PFSK-1 (cell line): ENCODE results near the gene SIMC1.

Source experiments
- FOXP2 ChIP-seq: optimal IDR thresholded peaks from 2 replicates; pipeline ENCODE3; 2011; ENCODE audit warnings: borderline replicate concordance, control low read depth, inconsistent platforms; ENCODE audit not compliant: insufficient read depth; ENCODE audit errors: extremely low read length, extremely low read depth
- POLR2AphosphoS5 ChIP-seq: IDR thresholded peaks from 2 replicates; pipeline ENCODE4 v1.6.1; 2012; ENCODE audit warnings: low read depth, mild to moderate bottlenecking, control low read depth, low read length, moderate library complexity
- SIN3A ChIP-seq: IDR thresholded peaks from 2 replicates; pipeline ENCODE4 v1.6.1; 2012; ENCODE audit warnings: mild to moderate bottlenecking, low read length, moderate library complexity, borderline replicate concordance; ENCODE audit not compliant: insufficient read depth
- TAF1 ChIP-seq: IDR thresholded peaks from 2 replicates; pipeline ENCODE4 v1.6.1; 2012; ENCODE audit warnings: low read length, control low read depth, borderline replicate concordance; ENCODE audit not compliant: insufficient read depth
- TF ChIP-seq, protein P1 (sequence below), 2 experiments: IDR thresholded peaks; 2 replicates each; pipeline versions ENCODE4 v1.6.1 to v1.8.0; 2011 to 2012; ENCODE audit warnings: low read depth in 2 of 2, low read length in 2 of 2, control low read depth in 1 of 2, inconsistent platforms in 1 of 2, mild to moderate bottlenecking in 1 of 2, moderate library complexity in 1 of 2; ENCODE audit not compliant: insufficient read depth in 1 of 2

The SIMC1 gene

DNA sequence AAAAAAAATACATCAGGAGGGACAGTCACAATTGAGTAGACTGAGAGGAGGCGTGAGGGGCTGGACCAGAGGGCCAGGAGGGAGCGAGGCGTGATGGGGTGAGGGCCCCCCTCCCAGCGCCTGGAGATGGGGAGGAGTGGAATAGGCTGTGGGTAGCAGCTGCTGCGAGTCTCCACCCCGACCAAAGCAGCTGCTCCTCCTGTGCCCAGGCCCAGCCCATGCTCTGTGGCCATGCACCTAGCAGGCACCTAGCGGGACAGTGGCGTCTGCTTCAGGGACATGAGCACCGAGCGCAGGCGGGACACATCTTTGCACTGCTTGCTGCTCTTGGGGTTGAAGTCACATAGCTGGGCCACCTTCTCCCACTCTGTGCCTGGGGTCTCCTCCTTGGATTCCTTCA, 154.3 kb downstream of the SIMC1 start:
- TF ChIP-seq SIN3A (no peak), POLR2AphosphoS5 (no peak)
- TF ChIP-seq, protein P1, sequence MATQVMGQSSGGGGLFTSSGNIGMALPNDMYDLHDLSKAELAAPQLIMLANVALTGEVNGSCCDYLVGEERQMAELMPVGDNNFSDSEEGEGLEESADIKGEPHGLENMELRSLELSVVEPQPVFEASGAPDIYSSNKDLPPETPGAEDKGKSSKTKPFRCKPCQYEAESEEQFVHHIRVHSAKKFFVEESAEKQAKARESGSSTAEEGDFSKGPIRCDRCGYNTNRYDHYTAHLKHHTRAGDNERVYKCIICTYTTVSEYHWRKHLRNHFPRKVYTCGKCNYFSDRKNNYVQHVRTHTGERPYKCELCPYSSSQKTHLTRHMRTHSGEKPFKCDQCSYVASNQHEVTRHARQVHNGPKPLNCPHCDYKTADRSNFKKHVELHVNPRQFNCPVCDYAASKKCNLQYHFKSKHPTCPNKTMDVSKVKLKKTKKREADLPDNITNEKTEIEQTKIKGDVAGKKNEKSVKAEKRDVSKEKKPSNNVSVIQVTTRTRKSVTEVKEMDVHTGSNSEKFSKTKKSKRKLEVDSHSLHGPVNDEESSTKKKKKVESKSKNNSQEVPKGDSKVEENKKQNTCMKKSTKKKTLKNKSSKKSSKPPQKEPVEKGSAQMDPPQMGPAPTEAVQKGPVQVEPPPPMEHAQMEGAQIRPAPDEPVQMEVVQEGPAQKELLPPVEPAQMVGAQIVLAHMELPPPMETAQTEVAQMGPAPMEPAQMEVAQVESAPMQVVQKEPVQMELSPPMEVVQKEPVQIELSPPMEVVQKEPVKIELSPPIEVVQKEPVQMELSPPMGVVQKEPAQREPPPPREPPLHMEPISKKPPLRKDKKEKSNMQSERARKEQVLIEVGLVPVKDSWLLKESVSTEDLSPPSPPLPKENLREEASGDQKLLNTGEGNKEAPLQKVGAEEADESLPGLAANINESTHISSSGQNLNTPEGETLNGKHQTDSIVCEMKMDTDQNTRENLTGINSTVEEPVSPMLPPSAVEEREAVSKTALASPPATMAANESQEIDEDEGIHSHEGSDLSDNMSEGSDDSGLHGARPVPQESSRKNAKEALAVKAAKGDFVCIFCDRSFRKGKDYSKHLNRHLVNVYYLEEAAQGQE (IDR thresholded peaks at IDR 0.05; ENCODE audit: insufficient read depth in 1 of 2, low read depth in 2 of 2, low read length in 2 of 2) = no peak

DNA sequence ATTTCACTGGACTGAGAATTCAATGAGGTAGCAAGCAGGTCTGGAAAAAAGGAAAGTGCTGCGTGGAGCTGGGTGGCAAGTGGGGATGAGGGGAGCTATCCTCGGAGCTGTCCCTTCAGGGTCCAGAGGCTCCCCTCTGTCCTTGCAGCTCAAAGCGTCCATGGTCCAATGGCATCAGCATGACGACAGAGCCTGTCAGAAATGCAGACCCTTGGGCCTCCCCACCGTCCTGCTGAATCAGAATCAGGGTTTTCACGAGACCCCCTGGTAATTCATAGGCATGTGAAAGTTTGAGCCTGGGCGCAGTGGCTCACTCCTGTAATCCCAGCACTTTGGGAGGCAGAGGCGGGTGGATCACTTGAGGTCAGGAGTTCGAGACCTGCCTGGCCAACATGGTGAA, 155.9 kb downstream of the SIMC1 start:
- TF ChIP-seq, protein P1 (IDR thresholded peaks at IDR 0.05; ENCODE audit: insufficient read depth in 1 of 2, low read depth in 2 of 2, low read length in 2 of 2) = no peak

DNA sequence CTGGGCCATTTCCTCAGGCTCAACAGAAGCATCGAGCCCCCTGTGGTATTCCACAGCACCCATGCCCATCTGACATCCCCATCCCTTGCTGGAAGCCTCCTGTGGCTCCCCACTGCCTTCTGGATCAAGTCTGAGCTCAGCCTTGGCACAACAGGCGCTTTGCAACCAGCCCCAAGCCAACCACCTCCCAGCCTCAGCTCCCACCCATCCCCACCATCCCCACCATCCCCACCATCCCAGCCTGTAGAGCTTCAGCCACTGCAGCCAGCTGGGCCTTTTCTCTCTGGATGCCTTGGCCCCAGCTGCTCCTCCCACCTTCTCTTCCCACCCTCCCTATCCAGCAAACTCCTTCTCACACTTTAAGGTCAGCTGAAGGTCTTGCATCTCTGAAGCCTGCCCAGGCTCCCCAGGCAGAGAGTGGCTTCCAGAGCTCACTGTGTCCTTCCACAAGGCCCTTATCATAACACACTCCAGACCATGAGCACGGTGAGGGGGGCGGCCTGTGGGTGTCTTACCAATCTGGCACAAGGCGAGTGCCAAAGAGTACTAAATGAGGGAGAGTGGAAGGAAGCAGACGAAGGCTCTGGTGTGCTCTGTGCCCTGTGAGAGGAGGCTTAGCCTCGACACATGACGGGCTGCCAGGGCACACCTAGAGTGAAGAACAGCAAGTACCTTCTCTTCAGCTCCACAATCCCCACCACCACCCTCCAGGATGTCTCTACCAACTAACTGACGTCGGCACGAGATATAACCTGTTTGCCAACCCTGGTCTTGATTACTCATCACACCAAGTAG, 156.9 kb downstream of the SIMC1 start:
- TF ChIP-seq TAF1 (no peak), FOXP2 (no peak), SIN3A (no peak), POLR2AphosphoS5 (no peak)
- TF ChIP-seq, protein P1 (IDR thresholded peaks at IDR 0.05; ENCODE audit: insufficient read depth in 1 of 2, low read depth in 2 of 2, low read length in 2 of 2) = no peak
